Stimulated activated CD4-positive, alpha-beta T cell treated with anti-CD3 and anti-CD28 coated beads, Interleukin-1b, Interleukin-23, amount 100 ng/mL, for 48 hours (primary cell): ENCODE data around the gene PRAMEF12.
"Not testable (repeated sequence)": the region's sequence is repeated elsewhere in the genome, so short reads cannot be mapped to it uniquely, and the experiment has no call there.

Experiments
- DNase-seq: peaks from one replicate; pipeline ENCODE4 v3.0.0-alpha.2; 2020

Gene PRAMEF12

DNA sequence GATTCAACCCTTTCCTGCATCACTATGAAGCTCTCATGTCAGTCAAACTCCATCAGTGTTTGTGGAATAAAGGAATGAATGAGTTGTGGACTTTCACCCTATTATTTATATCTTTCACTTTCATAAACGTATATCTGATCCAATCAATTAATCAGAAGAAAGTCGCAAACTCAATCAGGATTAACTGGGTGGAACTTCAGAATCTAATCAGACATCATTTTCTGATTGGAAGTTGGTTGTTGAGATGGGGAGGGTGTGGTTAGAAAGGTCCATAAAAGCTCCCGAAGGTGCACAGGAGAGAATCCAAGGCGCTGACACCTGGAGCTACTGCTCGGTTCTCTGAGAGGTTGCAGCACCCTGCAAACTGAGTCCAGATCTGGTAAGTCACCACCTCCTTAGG lies at the start of gene PRAMEF12:
Gene PRAMEF12 (plus strand): TSS at position 301 of the 400 bp plus-strand sequence. CDS start 1,130 bp downstream, outside the sequence.
- no peak for DNase-seq

DNA sequence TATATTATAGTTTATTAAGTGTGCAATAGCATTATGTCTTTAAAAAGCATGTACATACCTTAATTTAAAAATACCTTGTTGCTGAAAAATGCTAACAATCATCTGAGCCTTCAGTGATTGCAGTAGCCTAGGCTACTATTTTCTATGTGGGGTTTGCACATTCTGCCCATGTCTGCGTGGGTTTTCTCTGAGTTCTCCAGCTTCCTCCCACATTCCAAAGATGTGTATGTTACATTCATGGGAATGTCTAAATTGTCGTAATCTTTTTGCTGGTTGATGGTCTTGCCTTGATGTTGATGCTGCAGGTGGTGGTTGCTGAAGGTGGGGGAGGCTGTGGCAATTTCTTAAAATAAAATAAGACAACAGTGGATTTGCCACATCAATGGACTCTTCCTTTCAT lies 45.1 kb upstream of the PRAMEF12 start:
- DNase-seq: no peak

DNA sequence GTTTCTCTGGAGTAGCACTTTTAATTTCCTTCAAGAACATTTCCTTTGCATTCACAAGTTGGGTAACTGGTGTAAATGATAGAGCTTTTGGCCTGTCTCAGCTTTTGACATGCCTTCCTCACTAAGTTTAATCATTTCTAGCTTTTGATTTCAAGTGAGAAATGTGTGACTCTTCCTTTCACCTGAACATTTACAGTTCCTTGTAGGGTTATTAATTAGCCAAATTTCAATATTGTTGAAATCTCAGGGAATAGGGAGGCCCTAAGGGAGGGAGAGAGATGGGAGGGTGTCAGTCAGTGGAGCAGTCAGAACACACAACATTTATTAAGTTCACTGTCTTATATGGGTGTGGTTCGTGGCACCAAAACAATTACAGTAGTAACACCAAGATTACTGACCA lies 43.4 kb upstream of the PRAMEF12 start:
- DNase-seq: no peak

DNA sequence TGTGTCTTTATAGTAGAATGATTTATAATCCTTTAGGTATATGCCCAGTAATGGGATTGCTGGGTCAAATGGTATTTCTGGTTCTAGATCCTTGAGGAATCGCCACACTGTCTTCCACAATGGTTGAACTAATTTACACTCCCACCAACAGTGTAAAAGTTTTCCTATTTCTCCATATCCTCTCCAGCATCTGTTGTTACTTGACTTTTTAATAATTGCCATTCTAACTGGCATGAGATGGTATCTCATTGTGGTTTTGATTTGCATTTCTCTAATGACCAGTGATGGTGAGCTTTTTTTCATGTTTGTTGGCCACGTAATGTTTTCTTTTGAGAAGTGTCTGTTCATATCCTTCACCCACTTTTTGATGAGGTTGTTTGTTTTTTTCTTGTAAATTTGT lies 42.5 kb upstream of the PRAMEF12 start:
- DNase-seq: not testable (repeated sequence)

DNA sequence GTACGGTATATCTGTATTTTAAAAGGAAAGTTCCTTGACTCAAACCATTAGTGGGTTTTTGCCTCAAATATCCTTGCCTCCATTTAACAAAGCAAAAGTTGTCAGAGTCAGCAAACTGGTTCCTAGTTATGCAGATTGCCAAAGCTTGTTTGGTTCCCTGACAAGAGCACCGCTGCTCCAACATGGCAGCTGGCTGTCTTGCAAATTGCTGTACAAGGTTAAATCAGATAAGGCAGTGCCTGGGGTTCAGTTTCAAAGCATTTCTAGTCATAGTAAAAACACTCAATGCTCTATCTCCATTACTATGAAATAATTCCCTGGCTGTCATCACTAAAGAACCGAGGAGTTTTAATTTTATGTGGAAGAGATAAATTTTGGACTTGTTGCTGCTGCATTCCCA lies 38.9 kb upstream of the PRAMEF12 start:
- DNase-seq: no peak

DNA sequence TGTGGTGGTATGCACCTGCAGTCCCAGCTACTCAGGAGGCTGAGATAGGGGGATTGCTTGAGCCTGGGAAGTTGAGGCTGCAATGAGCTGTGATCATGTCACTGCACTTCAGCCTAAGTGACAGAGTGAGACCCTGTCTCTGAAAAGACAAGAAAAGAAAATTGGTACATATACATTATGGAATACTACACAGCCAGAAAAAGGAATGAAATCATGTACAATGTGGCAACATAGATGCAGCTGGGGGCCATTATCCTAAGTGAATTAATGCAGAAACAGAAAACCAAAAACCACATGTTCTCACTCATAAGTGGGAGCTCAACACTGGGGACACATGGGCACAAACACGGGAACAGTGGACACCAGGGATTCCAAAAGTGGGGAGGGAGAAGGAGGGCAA lies 34.6 kb upstream of the PRAMEF12 start:
- no peak for DNase-seq

DNA sequence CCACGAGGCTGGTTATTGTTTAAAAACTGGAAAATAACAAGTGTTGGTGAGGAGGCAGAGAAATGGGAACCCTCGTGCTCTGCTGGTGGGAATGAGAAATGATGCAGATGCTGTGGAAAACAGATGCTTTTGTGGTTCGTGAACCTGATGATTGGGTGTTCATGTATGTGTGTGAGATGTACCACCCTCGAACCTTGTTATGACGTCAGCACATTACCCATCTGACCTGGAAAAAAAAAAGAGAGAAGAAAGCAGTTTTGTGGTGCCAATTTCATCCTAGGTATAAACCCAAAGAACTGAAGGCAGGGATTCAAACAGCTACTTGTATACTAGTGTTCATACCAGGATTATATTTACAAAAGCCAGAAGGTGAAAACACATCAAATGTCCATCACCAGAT lies 33.9 kb upstream of the PRAMEF12 start:
- DNase-seq: no peak

DNA sequence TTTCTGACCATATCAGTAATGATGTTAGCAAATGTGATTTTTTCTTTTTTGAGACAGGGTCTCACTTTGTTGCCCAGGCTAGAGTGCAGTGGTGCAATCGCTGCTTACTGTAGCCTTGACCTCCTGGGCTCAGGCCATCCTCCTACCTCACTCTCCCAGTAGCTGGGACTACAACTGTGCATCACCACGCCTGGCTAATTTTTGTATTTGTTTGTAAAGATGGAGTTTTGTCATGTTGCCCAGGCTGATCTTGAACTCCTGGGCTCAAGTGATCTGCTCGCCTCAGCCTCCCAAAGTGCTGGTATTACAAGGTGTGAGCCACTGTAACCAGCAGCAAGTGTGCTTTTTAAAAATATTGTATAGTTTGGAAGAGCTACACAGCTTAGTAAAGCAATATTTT lies 31.6 kb upstream of the PRAMEF12 start:
- no peak for DNase-seq

DNA sequence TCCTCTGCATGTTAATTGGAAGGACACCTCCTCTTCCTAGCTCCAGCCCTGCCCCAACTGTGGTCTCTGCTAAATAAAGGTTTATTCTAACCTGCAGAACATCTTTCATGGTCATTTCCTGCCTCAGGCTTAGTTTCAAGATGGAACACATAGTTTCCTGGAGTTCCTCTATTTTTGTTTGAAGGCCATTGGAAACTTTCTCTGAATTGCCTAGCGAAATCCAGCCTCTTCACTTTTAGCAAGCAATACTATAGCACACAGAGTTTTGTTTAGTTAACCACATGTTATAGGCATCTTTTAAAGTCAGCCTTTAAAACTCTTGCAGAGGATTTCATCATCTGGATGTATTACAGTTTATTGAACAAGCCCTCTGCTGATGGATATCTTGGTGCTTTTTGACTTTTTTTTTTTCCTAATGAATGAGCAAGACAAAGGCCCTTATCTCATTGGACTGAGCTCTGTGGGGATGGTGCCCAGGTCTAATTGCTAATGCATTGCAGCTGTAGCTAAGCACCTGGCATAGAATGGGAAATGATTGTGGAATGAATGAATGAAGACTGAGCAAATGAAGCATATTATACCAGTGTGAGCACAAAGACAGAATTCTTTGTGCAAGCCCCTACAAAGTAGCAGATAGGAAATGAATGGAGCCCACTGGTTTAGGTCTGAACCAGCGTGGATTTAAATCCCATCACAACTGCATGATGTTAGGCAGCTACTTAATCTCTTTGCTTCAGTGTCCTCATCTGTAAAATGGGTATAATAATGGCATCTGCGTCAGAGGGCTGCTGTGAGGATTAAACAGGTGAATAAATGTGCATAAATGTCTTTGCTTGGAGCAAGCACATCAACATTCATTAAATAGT lies 28.2 kb upstream of the PRAMEF12 start:
- DNase-seq: no peak

DNA sequence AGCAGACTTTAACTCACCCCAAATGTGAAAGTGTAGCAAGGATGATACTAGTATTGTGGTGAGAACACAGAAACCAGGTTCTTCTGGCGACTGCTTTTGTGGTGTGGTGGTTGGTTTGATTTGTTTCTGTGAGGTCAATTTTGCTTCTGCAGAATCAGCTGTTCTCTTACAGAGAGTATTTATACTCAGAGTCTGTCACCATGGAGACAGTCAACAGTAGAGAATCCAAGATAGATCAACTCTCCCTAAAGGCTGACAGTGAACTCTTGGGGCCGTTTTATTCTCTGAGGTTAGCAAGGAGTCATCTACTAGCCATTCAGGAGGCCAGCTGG lies 27.6 kb upstream of the PRAMEF12 start, which contains the start of gene CFAP107:
Gene CFAP107 (plus strand): TSS at position 209 of the 332 bp plus-strand sequence. CDS start 231 bp downstream, outside the sequence.
- no peak for DNase-seq

DNA sequence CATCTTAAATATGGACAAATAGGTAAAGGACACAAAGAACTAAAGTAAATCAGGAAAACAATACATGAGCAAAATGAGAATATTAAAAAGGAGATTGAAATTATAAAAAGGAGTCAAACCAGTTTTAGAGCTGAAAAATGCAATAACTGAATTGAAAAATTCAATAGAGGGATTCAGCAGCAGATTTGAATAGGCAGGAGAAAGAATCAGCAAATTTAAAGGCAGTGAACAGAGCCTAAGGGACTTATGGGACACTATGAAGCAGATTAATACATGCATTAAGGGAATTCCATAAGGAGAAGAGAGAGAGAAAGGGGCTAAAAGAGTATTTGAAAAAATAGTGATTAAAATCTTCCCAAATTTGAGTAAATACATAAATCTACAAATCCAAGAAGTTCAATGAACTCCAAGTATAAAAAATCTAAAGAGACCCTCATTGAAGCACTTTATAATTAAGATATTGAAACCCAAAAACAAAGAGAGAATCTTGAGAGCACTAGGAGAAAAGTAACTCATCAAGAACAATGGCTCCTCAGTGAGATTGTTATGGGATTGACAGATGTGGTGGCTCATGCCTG lies 24.7 kb upstream of the PRAMEF12 start:
- DNase-seq: no peak

DNA sequence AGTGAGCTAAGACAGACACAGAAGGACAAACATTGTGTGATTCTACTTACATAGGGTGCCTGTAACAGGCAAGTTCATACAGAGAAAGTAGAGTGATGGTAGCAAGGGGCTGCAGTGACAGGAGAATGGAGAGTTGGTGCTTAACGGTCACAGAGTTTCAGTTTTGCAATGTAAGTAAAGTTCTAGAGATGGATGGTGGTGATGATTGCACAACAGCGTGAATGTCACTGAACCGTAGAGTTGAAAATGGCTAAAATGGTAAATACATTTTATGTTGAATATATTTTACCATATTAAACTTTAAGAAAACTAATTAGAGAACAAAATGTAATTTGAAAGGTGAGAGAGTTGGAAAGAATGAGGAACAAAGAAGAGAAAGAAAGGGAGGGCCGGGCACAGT lies 18.8 kb upstream of the PRAMEF12 start:
- no peak for DNase-seq

DNA sequence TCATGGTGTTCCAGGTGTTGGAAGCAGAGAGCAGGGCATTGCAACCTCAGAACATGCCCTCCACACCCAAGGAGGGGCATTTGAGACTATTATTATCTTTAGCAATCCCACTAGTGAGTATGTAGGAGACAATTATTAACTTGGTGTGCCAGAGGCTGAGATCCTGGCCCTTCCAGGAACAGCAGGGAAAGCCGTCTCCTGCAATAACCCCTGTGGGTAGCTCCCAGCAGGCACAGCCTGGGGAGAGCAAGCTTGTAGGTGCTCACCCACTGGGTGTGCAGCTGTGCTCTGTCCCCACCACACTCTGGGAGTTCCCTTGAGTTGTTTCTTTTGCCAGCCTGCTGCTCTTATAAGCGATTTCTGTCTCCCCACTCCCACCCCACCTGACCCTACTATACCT lies 17.3 kb upstream of the PRAMEF12 start:
- DNase-seq: no peak

DNA sequence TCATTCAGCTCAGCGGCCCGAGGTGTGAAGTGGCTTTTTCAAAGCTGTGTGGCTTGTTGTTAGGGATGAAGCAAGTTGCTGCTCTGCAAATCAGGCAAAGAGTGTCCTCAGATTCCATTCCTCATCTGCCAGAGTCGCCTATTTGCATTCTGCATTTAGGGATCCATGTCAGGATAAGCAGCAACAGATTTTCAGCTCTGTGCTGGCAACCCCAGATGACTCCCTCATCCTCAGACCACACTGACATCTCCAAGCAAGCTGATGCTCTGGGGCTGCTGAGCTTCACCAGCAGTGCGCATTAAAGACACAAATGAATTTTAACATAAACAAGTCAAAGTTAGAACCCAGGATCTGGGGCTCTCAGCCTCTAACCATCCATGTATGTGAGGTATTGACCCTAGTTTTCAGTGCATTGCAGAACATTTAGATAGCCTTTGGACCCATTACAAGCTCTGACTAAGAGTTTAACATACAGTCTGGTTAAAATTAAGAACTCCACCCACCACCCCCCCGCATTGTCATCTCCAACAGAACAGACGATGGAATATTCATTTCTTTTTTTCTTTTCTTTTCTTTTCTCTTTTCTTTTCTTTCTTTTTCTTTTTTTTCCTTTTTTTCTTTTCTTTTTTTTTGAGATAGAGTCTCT lies 16.6 kb upstream of the PRAMEF12 start:
- DNase-seq: no peak

DNA sequence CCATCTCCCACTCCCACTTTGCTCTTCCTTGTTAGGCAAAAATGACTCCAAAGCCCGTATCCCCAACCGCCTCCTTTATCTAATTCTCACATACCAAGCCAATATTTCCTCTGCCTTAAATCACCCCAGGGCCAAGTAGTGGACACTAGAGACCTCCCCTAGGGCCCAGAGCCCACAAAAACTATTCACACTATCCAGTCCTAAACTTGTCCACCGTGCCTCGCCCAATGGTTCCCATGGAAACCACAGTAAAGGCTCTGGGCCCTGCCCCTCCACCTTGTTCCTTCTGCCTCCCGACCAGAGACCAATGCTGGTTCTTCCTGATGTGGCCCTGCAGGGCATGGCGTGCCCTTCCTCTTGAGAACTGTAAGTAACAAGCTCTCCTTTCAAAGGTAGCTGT lies 15.7 kb upstream of the PRAMEF12 start:
- no peak for DNase-seq

DNA sequence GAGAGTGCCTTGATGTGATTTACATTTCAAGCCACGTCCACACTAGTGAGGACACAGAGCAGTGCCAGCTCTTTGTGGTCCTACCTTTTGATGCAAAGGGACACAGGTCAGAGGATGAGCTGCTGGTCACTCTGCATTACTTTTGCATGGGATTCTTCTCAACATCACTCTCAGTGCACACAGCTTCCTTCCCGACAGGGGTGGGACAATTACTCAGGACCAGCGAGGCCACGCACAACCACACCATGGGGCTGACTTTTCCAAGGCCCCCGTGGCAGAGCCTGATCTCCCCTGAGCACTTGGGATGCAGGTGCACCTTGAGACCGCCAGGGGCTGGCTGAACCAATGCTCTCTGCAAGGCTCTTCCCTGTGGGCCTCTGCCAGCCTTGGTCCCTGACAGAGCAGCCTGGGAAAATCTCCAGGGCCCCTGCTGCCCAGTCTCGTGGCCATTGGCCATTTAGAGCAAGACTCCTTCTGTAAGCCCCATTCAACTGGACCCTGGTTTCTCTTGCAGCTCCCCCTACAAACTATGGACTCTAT lies 13.2 kb upstream of the PRAMEF12 start:
- DNase-seq: no peak

DNA sequence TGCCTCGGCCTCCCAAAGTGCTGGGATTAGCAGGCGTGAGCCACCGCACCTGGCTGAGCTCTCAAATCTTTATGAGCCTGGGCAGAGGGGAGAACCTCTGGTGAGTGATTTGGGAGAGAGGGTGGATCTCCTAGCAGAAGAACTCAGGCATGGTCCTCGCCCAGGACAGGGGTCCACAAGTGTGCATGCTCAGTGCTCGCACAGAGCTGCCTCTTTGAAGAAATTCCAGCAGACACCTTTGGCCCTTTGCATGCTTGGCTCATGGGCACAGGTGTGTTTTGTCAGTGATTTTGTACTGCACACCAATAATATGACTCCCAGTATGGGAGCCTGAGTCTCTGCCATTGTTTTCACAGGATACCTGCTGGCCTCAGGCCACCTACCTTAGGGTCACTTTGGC lies 11.8 kb upstream of the PRAMEF12 start:
- no peak for DNase-seq

DNA sequence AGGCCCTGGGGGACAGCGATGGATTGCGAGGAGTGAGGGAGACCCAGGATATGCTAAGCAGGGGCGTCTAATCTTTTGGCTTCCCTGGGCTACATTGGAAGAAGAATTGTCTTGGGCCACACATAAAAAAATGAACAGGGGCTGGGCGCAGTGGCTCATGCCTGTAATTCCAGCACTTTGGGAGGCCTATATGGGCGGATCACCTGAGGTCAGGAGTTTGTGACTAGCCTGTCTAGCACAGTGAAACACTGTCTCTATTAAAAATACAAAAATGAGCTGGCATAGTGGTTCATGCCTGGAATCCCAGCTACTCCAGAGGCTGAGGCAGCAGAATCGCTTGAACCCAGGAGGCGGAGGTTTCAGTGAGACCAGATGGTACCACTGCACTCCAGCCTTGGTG lies 10.8 kb upstream of the PRAMEF12 start:
- no peak for DNase-seq

DNA sequence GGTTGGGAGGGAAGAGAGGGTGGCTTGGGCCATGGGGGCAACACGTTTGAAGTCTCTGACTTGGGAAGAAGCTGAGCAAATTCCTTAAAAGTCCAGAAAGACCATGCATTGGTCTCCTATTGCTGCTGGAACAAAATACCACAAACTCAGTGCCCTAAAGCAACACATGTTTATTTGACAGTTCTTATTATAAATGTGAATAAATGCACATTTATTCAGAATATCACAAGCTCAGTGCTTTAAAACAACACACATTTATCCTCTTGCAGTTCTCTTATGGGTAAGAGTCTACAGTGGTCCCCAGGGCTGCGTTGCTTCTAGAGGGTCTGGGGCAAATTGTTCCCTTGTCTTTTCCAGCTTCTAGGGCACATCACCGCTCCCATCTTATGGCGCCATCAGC lies 10.1 kb upstream of the PRAMEF12 start:
- DNase-seq: no peak

DNA sequence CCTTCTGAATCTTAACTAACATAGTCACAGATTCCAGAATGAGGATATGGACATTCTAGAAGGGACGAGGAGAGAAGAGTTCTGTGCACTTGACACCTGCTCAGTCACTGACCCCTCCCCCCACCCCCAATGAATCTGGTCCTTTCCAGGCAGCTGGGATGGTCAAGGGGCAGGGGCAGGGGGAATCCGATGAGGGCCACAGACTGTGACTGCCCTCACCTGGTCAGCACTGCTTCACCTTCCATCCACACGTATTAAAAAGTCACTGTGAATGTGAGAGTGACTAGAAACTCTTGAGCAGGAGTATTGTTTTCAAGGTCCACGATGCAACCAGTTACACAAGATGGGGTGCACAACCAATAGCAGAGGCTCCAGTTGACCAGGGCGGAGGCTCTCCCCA lies 9.5 kb upstream of the PRAMEF12 start:
- DNase-seq: no peak

DNA sequence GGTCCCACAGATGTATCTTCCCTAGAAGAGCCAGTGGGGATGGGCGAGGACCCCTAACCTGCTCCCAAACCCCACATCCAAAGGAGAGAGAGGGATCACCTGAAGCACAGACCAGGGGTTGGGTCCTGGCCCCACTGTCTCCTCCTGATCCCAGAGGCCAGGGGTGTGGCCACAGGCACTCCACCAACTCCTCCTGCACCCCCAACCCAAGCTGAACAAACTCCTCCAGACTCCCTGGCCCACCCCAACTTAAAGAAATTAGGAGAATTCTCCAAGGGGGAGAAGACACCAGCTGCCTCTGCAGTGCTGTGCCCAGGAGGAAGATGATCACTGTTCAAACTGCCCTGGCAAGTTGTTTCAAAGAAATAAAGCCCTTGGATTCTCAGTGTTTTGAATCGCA lies 4.5 kb upstream of the PRAMEF12 start:
- DNase-seq: no peak

DNA sequence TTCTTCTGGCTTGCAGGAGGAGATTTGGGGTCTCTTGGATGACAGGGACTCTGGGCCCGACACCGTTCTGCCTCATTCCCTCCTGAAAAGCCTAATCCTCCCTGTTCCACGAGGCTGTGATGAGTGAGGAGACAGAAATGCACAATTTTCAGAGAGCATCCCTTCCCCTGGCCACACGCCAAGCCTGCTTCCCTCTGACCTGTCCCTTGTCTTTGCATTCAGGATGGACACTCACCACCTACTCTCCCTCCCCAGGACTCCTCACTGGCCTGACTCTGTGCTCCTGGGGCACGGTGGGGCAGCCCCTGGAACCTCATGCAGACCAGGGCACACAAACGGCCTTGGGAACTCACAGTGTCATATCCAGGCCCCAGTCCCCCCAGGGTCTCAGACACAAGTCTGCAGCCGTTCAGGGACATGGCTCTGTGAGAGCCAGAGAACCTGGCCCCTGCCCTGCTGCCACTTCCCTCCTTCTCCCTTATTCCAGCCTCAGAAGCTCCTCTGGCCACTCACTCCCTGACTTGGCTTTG lies 3.5 kb upstream of the PRAMEF12 start:
- DNase-seq: no peak

DNA sequence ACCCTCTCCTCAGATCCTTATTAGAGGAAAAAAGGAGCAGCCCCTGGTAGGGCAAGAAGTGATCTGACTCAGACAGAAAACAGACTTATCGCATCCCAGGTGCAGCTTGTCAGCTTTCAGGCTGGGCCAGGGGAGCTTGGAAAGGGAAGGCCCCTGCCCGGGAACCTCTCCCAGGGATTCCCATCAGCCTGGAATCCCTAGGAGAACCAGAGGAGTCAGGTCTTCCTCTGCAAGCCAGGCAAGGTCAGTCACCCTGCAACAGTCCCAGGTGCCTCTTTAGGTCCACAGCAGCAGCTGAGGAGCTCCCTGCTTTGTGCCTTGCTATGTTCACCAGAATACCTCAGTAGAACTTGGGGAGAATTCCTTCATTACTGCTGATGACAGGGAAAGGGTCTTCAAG lies 2.9 kb upstream of the PRAMEF12 start:
- DNase-seq: no peak

DNA sequence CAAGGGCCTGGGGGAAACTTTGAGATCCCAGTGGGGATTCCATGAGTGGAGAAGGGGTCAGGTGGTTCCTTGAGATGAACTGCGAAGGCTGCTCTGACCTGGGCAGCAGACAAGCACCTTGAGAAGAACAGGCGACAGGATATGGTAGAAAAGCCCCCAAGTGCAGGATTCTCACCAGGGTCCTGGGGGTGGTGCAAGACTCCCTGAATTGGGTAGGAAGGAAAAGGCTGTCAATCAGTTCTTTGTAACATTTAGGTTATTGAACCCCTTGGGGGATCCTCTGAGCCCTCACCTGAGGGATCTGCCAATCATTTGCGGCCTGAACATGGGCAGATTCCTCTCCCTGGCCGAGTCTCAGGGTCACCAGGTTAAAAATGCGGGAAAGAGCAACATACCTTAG lies 2.4 kb upstream of the PRAMEF12 start:
- DNase-seq: no peak
